ENCODE results near the gene SNED1. TPM values are rescaled to one million over a fixed set of nuclear protein-coding genes. Genes with fewer than 3 reads are reported as not detected.

The SNED1 gene
- total and polyA plus RNA-seq, 9 of the 15 experiments (the other 6 are each of a cell fraction or from before 2014, with no cell fraction given) = 0.03 to 0.07 (median 0.05) TPM; not detected in 5

DNA sequence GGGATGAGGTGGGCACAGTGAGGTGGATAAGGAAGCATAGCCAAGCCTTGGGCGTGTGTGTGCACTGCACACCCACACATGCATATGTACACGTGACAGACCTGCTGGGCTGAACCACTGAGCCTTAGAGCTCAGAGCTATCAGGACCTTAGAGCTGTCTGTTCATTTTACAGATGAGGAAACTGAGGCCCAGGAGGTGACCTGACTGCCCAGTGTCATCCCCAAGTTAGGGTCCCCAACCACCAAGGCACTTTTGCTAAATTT lies 8.2 kb upstream of the SNED1 start:
- Histone ChIP-seq H3K4me3 (no peak overlapping the region), H3K4me2 (ENCODE audit: insufficient read depth, low read length) (no peak overlapping the region), H3K4me1 (replicated peaks in 1 of 2; ENCODE audit: control insufficient read depth in 2 of 2, insufficient read depth in 2 of 2, low read length in 2 of 2) (peaks cover 0 to 7% of the 10 kb centered on the region in 2 experiments; a peak in 2 of 5 replicates), H3K79me2 (ENCODE audit: control insufficient read depth, insufficient read depth, low read length) (no peaks in the 10 kb centered on the region), H3K27me3 (ENCODE audit: control insufficient read depth in 2 of 2, insufficient read depth in 2 of 2, low read length in 2 of 2) (peaks cover 0 to 47% of the 10 kb centered on the region in 2 experiments; a peak in 2 of 5 replicates), H4K20me1 (replicated peaks; ENCODE audit: control insufficient read depth, insufficient read depth, low read length) (peaks cover 11% of the 10 kb centered on the region; the same call in 1 of the 2 replicates), H3K9ac (ENCODE audit: insufficient read depth in 1 of 2, low read depth in 2 of 2, low read length in 2 of 2) (no peak overlapping the region), H2AFZ (ENCODE audit: low read depth, low read length) (no peak overlapping the region), H3K9me1 (ENCODE audit: control insufficient read depth, insufficient read depth, low read length) (no peaks in the 10 kb centered on the region), H3K9me3 (replicated peaks; ENCODE audit: control insufficient read depth, insufficient read depth, low read depth, low read length) (no peaks in the 10 kb centered on the region), H3K36me3 (ENCODE audit: control insufficient read depth, insufficient read depth, low read length) (no peaks in the 10 kb centered on the region), H3K27ac (ENCODE audit: extremely low read depth, low read depth, low read length) (no peak overlapping the region)
- ChIA-PET CTCF (ENCODE audit: low intra/inter-chr PET ratio) (no interaction called here), POLR2A (no interaction called here)
- 5% methylated on average over 2 of the region's 2 CpGs for WGBS (ENCODE audit: insufficient coverage, low coverage, missing lambda C conversion rate)
- in situ Hi-C loops (cut with MboI) (no loop called here), intact Hi-C loops (cut with micrococcal nuclease) (no loop called here)
- ATAC-seq (no peak), DNase-seq (ENCODE audit: extremely low read depth in 1 of 4, low spot score in 3 of 4) (no peak), FAIRE-seq (no peak)
- BruUV-seq (replicated peaks) = no TSS peak
- no peak for TF ChIP-seq DNMT1 (IDR thresholded peaks at IDR 0.05)
- TF ChIP-seq CAMTA2 (CRISPR knock-in tag; conservative IDR thresholded peaks at IDR 0.05) = no peak
- TF ChIP-seq ZFPM2 (CRISPR knock-in tag; IDR thresholded peaks at IDR 0.05) = no peak
- TF ChIP-seq ZNF431 (CRISPR knock-in tag; IDR thresholded peaks at IDR 0.05) = no peak
- TF ChIP-seq, protein P1, sequence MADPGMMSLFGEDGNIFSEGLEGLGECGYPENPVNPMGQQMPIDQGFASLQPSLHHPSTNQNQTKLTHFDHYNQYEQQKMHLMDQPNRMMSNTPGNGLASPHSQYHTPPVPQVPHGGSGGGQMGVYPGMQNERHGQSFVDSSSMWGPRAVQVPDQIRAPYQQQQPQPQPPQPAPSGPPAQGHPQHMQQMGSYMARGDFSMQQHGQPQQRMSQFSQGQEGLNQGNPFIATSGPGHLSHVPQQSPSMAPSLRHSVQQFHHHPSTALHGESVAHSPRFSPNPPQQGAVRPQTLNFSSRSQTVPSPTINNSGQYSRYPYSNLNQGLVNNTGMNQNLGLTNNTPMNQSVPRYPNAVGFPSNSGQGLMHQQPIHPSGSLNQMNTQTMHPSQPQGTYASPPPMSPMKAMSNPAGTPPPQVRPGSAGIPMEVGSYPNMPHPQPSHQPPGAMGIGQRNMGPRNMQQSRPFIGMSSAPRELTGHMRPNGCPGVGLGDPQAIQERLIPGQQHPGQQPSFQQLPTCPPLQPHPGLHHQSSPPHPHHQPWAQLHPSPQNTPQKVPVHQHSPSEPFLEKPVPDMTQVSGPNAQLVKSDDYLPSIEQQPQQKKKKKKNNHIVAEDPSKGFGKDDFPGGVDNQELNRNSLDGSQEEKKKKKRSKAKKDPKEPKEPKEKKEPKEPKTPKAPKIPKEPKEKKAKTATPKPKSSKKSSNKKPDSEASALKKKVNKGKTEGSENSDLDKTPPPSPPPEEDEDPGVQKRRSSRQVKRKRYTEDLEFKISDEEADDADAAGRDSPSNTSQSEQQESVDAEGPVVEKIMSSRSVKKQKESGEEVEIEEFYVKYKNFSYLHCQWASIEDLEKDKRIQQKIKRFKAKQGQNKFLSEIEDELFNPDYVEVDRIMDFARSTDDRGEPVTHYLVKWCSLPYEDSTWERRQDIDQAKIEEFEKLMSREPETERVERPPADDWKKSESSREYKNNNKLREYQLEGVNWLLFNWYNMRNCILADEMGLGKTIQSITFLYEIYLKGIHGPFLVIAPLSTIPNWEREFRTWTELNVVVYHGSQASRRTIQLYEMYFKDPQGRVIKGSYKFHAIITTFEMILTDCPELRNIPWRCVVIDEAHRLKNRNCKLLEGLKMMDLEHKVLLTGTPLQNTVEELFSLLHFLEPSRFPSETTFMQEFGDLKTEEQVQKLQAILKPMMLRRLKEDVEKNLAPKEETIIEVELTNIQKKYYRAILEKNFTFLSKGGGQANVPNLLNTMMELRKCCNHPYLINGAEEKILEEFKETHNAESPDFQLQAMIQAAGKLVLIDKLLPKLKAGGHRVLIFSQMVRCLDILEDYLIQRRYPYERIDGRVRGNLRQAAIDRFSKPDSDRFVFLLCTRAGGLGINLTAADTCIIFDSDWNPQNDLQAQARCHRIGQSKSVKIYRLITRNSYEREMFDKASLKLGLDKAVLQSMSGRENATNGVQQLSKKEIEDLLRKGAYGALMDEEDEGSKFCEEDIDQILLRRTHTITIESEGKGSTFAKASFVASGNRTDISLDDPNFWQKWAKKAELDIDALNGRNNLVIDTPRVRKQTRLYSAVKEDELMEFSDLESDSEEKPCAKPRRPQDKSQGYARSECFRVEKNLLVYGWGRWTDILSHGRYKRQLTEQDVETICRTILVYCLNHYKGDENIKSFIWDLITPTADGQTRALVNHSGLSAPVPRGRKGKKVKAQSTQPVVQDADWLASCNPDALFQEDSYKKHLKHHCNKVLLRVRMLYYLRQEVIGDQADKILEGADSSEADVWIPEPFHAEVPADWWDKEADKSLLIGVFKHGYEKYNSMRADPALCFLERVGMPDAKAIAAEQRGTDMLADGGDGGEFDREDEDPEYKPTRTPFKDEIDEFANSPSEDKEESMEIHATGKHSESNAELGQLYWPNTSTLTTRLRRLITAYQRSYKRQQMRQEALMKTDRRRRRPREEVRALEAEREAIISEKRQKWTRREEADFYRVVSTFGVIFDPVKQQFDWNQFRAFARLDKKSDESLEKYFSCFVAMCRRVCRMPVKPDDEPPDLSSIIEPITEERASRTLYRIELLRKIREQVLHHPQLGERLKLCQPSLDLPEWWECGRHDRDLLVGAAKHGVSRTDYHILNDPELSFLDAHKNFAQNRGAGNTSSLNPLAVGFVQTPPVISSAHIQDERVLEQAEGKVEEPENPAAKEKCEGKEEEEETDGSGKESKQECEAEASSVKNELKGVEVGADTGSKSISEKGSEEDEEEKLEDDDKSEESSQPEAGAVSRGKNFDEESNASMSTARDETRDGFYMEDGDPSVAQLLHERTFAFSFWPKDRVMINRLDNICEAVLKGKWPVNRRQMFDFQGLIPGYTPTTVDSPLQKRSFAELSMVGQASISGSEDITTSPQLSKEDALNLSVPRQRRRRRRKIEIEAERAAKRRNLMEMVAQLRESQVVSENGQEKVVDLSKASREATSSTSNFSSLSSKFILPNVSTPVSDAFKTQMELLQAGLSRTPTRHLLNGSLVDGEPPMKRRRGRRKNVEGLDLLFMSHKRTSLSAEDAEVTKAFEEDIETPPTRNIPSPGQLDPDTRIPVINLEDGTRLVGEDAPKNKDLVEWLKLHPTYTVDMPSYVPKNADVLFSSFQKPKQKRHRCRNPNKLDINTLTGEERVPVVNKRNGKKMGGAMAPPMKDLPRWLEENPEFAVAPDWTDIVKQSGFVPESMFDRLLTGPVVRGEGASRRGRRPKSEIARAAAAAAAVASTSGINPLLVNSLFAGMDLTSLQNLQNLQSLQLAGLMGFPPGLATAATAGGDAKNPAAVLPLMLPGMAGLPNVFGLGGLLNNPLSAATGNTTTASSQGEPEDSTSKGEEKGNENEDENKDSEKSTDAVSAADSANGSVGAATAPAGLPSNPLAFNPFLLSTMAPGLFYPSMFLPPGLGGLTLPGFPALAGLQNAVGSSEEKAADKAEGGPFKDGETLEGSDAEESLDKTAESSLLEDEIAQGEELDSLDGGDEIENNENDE (IDR thresholded peaks at IDR 0.05; ENCODE audit: low read depth, low read length) = no peak
- no peak for TF ChIP-seq ZNF561 (CRISPR knock-in tag; conservative IDR thresholded peaks at IDR 0.05)
- no peak for TF ChIP-seq CHD1 (IDR thresholded peaks at IDR 0.05; ENCODE audit: low read length)
- no peak for TF ChIP-seq GMEB1 (CRISPR knock-in tag; IDR thresholded peaks at IDR 0.05)
- TF ChIP-seq MTA1 (IDR thresholded peaks at IDR 0.05; ENCODE audit: borderline replicate concordance) = no peak
- no peak for TF ChIP-seq ATF2 (CRISPR knock-in tag; IDR thresholded peaks at IDR 0.05)
